SJSA1 (cell line): ENCODE measurements around the gene CAVIN3. TPM values are rescaled to one million over a fixed set of nuclear protein-coding genes. Genes with fewer than 3 reads are reported as not detected.
"Not testable (repeated sequence)": the region's sequence is repeated elsewhere in the genome, so short reads cannot be mapped to it uniquely, and the experiment has no call there.

ENCODE experiments used
- DNase-seq, 2 experiments: peaks; one replicate each; pipeline ENCODE4 v3.0.0-alpha.2; 2015 to 2020; ENCODE audit warnings: low spot score in 2 of 2, low read depth in 1 of 2
- H3K27ac ChIP-seq: fragments of 250-450 bp; sonication (Bioruptor Pico); 2 replicates; pipeline ENCODE4 v1.5.1; 2020; ENCODE audit warnings: mild to moderate bottlenecking, moderate library complexity
- H3K27me3 ChIP-seq: fragments of 250-450 bp; sonication (Bioruptor Pico); replicated peaks from 2 replicates; pipeline ENCODE4 v1.5.1; 2020; ENCODE audit warnings: mild to moderate bottlenecking, moderate library complexity
- H3K36me3 ChIP-seq: fragments of 250-450 bp; sonication (Bioruptor Pico); 2 replicates; pipeline ENCODE4 v1.5.1; 2020; ENCODE audit warnings: mild to moderate bottlenecking
- H3K4me1 ChIP-seq: fragments of 250-450 bp; sonication (Bioruptor Pico); replicated peaks from 2 replicates; pipeline ENCODE4 v1.6.1; 2021; ENCODE audit warnings: mild to moderate bottlenecking
- H3K4me3 ChIP-seq: fragments of 250-450 bp; sonication (Bioruptor Pico); 2 replicates; pipeline ENCODE4 v1.5.1; 2020; ENCODE audit warnings: mild to moderate bottlenecking
- H3K9me3 ChIP-seq: fragments of 250-450 bp; sonication (Bioruptor Pico); replicated peaks from 2 replicates; pipeline ENCODE4 v1.5.1; 2020; ENCODE audit warnings: mild to moderate bottlenecking
- total RNA-seq: library from RNA; depleted of rRNA; stranded (reverse); fragments of >200 nt; shearing (Covaris generic); gene quantifications from 2 replicates; pipeline ENCODE4 v1.2.3, GENCODE V29; 2014

Gene CAVIN3
- total RNA-seq, 1 experiment from 2014 or later: 174 TPM

DNA sequence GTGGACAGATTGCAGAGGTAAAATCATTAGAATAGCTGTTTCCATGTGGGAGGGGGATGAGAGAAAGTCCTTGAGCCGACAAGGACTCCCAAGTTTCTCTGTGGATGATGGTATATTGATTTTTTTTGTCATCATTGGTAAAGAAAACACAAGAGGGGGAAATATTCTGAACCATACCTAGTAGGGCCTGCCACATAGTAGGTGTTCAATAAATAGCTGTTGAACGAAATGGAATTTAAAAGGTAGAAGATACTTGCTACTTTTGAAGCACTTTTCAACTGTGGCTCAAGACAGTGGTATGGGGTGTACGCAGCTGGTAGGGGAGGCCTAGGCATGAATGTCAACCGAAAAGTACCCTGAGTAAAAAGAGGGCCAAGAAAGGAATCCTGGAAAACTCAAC is 2.1 kb downstream of the CAVIN3 start:
- Histone ChIP-seq H3K36me3 (peaks cover 16% of the 10 kb centered on the region), H3K27me3 (no peaks in the 10 kb centered on the region), H3K4me3 (no peak overlapping the region), H3K9me3 (no peaks in the 10 kb centered on the region), H3K27ac (no peak overlapping the region), H3K4me1 (peaks cover 34% of the 10 kb centered on the region)
- no peak for DNase-seq

DNA sequence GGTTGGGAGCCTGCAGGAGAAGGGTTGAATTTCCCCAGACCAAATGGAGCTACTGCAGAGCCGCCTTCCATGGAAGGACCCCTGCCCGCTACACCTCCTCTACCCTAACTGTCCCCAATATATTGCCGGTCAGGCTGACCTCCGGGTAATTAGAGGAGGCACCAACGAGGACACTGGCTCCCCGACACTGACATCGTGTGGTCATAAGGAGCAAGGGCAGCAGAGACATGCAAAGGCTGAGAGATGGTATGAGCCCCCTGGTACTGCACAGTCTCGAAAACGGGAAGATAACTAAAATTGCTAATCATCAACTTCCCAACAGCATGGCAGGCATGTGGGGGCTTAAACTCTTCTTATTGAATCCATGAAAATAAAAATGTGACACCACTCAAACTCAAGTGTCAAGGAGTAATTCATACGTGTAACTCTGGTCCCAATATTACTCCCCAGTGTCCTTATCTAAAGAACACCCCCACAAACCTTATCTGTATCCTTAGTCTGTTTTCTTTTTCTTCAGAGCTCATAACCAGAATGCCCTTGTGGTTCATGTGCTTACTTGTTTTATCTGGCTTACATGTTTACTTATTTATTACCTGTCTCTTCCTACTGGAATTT is 4.4 kb downstream of the CAVIN3 start:
- Histone ChIP-seq H3K36me3 (peaks cover 16% of the 10 kb centered on the region), H3K27ac (no peak overlapping the region), H3K4me3 (no peak overlapping the region), H3K4me1 (peaks cover 19% of the 10 kb centered on the region), H3K27me3 (no peaks in the 10 kb centered on the region), H3K9me3 (no peaks in the 10 kb centered on the region)
- DNase-seq: peak; percentile 23 to 46

DNA sequence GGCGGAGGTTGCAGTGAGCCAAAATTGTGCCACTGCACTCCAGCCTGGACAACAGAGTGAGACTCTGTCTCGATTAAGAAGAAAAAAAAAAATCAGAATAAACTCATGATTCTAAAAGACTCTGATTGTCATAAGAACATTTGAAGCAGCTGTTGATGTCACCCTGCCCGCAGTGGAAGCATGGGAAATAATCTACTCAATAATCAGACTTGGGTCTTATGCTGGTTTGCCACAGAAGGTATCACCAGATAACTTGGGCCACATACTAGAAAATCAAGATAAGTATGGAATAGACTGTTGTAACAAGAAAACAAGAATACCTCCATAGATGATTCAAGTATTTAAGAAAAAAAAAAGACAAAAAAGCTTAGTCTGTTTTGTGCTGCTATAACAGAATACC is 8.2 kb downstream of the CAVIN3 start:
- H3K36me3 ChIP-seq: no peaks in the 10 kb centered on the region
- H3K4me1 ChIP-seq: no peaks in the 10 kb centered on the region; the same call in 1 of the 2 replicates
- no peaks in the 10 kb centered on the region for H3K9me3 ChIP-seq
- no peak overlapping the region for H3K4me3 ChIP-seq
- no peak for DNase-seq
- H3K27ac ChIP-seq: no peak overlapping the region
- H3K27me3 ChIP-seq: no peaks in the 10 kb centered on the region

DNA sequence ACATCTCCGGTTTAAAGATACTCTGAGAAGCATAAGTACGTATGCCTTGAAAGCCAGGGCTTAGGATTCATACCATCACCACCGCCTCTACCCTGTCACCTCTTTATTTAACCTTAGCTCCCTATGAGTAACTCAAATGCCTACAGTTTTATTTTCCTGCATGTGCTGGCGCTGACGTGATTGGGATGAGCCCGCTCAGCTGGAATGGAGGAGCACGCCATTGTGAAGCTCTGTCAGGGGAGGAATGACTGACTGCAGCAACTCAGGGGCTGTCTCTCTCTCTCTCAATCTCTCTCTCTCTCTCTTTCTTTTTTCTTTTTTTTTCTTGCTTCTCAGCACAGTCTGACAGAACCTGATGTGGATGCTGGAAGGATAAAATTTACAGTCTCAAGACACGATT is 12.4 kb downstream of the CAVIN3 start:
- Histone ChIP-seq H3K9me3 (no peaks in the 10 kb centered on the region), H3K4me3 (no peak overlapping the region), H3K4me1 (no peaks in the 10 kb centered on the region), H3K36me3 (no peaks in the 10 kb centered on the region), H3K27me3 (no peaks in the 10 kb centered on the region), H3K27ac (no peak overlapping the region)
- no peak for DNase-seq

DNA sequence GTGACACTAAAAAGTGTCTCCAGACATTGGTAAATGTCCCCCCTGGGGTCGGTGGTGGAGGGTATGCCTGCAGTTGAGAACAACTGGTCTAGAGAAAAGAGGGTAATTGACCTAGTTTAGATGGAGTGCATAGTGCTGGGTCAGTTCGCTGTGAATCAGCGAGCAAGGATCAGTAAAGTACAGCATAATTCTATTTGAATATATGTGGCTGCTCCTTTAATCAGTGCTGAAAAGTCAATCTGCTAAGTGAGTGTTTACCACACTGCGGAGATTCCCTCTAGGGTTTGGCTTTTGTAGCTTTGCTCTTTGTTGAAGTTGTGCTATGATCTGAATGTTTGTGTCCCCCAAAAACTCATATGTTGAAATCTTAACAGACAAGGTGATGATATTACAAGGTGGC is 15.0 kb downstream of the CAVIN3 start:
- no peaks in the 10 kb centered on the region for H3K27me3 ChIP-seq
- H3K4me3 ChIP-seq: no peak overlapping the region
- H3K27ac ChIP-seq: no peak overlapping the region
- no peak for DNase-seq
- H3K36me3 ChIP-seq: no peaks in the 10 kb centered on the region
- H3K9me3 ChIP-seq: no peaks in the 10 kb centered on the region
- H3K4me1 ChIP-seq: peaks cover 4% of the 10 kb centered on the region

DNA sequence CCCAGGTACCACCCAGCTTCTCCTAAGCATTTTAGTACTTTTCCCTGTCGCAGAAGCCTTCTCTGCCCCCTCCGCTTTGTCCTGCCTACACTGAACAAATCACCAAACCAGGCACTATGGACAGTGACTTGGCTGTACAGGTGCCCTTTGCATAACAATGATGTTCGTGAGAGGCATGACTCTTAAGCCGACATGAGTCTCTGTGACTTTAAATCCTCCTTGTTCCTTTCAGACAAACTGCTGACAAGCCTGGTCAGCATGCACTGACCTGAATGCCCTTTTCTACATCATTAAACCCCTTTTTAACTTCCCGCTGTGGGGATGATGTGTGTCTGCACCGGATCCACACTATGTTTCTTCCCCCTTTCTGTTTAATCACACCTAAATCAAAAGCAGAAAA is 16.6 kb downstream of the CAVIN3 start:
- Histone ChIP-seq H3K9me3 (no peaks in the 10 kb centered on the region), H3K4me1 (peaks cover 10% of the 10 kb centered on the region), H3K36me3 (no peaks in the 10 kb centered on the region), H3K27ac (no peak overlapping the region), H3K27me3 (no peaks in the 10 kb centered on the region), H3K4me3 (no peak overlapping the region)
- no peak for DNase-seq

DNA sequence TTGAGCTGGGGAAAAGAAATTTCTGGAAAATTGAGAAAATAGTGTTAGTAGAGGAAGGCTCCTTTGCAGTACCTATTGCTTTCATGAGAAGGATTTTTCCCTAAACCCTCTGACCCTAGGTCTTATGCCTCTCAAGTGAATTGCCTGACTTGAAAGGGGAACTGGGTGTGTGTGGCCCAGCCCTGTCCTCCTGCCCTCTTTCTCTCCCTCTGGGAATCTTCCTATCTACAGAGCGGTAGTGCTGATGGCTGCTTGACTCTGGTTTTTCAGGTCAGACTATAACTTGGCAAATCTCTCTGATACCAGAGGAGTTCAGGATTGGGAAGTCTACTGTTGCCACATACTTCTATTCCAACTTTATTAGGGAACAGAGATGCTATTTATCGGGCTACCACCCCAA is 19.2 kb downstream of the CAVIN3 start:
- no peak overlapping the region for H3K4me3 ChIP-seq
- peaks cover 10% of the 10 kb centered on the region for H3K4me1 ChIP-seq
- no peaks in the 10 kb centered on the region for H3K9me3 ChIP-seq
- H3K27ac ChIP-seq: peak overlapping the region; percentile 13; the same call in 1 of the 2 replicates
- H3K27me3 ChIP-seq: no peaks in the 10 kb centered on the region
- DNase-seq: no peak
- no peaks in the 10 kb centered on the region for H3K36me3 ChIP-seq

DNA sequence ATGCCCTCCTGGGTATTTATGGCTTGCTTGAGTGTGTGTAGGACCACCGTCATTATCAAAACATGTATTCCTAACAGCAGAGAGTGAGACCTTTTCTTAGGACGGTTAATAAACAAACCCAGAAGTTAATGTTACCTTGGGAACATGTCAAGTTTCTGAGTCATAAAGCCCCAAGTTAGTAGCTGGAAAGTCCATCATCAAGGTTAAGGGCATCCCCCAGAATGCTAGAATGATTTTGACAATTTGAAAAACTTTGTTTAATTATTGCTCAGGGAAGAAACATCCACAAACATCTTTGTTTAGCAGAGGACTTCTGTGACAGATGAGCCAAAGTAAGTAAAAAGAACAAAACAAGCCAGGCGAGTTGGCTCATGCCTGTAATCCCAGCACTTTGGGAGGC is 20.0 kb downstream of the CAVIN3 start:
- Histone ChIP-seq H3K36me3 (no peaks in the 10 kb centered on the region), H3K4me3 (no peak overlapping the region), H3K4me1 (peaks cover 10% of the 10 kb centered on the region), H3K27me3 (no peaks in the 10 kb centered on the region), H3K27ac (peak overlapping the region; percentile 31; the same call in 1 of the 2 replicates), H3K9me3 (no peaks in the 10 kb centered on the region)
- DNase-seq: peak in 1 of 2 experiments; percentile 52

DNA sequence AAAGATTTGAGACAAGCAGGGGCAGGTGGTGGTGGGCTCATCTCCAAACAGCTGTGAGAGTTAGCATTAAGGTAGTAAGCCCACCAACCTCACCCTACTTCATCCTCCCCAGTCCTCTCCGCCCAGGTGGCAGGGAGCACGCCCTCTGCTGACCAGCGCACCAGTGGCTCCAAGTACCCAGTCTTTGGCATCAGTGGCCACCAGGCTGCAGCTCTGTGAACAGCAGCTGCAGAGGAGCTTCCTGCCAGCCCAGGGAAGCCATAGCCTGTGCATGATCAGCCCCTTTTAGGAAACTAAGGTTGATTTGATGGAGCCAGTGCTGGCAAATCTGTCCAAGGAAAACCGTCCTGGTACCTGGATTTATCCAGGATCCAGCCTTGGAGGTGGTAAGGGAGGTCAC is 21.7 kb downstream of the CAVIN3 start:
- H3K4me3 ChIP-seq: no peak overlapping the region
- H3K36me3 ChIP-seq: no peaks in the 10 kb centered on the region
- H3K27ac ChIP-seq: no peak overlapping the region
- H3K27me3 ChIP-seq: no peaks in the 10 kb centered on the region
- peak; percentile 4 to 42 for DNase-seq
- H3K4me1 ChIP-seq: peaks cover 10% of the 10 kb centered on the region
- no peaks in the 10 kb centered on the region for H3K9me3 ChIP-seq

DNA sequence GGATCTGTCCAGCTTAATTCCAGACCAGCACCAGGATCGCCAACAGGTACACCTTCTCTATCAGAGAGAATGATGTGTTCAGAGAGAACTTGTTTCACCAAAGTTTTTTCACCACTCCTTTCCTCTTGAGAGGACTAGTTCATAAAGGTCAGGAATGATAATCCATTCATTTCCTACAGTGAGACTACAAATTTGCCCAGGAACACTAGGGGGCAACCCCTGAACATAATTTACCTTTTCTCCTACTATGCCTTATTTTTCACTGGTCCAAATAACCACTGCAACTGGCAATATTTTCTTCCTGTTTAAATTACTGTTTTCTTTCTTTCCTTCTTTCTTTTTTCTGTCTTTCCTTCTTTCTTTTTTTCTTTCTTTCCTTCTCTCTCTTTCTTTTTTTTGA is 22.5 kb downstream of the CAVIN3 start:
- peak in 1 of 2 experiments; percentile 2 for DNase-seq
- no peaks in the 10 kb centered on the region for H3K36me3 ChIP-seq
- no peaks in the 10 kb centered on the region for H3K27me3 ChIP-seq
- no peak overlapping the region for H3K27ac ChIP-seq
- H3K9me3 ChIP-seq: no peaks in the 10 kb centered on the region
- H3K4me3 ChIP-seq: no peak overlapping the region
- peaks cover 10% of the 10 kb centered on the region for H3K4me1 ChIP-seq

DNA sequence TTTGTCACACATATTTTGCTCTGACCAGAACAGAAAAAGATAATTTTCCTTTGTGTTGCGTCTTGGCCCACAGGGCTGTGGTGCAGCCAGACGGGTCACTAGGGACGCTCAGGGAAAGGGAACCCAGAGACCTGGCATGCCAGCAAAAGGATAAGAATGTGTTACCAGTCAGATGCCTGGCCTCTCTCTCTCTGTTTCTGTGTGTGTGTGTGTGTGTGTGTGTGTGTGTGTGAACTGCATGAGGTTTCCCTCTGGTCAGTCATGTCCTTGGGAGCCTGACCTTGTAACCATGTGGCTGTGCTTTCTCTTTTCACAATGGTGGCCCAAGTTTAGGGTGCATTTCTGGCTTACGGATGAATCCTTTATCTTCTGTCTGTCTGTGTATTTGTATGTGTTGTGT is 35.3 kb downstream of the CAVIN3 start:
- Histone ChIP-seq H3K27me3 (no peaks in the 10 kb centered on the region), H3K27ac (no peak overlapping the region), H3K36me3 (no peaks in the 10 kb centered on the region), H3K9me3 (no peaks in the 10 kb centered on the region), H3K4me1 (no peaks in the 10 kb centered on the region), H3K4me3 (no peak overlapping the region)
- no peak for DNase-seq

DNA sequence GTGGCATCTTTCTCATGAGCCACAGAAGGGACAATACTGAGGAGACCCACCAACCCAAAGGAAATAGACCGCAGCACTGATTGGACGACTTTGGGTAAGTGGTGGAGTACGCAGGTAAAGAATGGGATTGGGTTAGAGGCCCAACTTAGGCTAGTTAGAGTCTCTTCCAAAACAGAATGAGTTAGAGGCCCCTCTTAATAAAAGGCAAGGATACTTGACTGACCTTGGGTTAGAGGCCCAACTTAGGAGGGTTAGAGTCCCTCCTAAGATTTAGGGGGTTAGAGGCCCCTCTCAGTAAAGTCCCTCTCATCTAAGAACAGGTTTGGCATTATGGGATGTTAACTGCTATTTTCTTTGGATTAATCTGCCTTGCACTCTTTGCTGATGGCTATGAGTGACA is 36.1 kb downstream of the CAVIN3 start:
- no peaks in the 10 kb centered on the region for H3K9me3 ChIP-seq
- no peaks in the 10 kb centered on the region for H3K27me3 ChIP-seq
- H3K27ac ChIP-seq: no peak overlapping the region
- no peaks in the 10 kb centered on the region for H3K36me3 ChIP-seq
- no peak for DNase-seq
- H3K4me3 ChIP-seq: no peak overlapping the region
- no peaks in the 10 kb centered on the region for H3K4me1 ChIP-seq

DNA sequence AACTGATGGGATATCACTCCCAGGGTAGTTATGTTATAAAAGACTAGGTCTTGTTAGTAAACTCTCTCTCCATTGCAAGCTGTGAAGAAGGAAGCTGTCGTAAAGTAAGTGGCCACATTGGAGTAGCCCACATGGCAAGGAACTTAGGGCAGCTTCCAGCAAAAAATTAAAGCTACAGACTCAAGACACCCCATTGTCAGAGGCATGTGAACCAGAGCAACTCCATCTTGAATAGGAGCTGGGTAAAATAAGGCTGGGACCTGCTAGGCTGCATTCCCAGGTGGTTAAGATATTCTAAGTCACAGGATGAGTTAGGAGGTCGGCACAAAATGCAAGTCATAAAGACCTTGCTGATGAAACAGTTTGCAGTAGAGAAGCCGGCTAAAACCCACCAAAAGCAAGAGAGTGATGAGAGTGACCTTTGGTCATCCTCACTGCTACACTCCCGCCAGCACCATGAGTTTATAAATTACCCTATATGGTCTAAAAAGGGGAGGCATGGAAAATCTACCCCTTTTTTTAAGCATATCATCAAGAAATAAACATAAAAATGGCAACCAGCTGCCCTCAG is 36.8 kb downstream of the CAVIN3 start:
- DNase-seq: no peak
- H3K9me3 ChIP-seq: no peaks in the 10 kb centered on the region
- H3K27me3 ChIP-seq: no peaks in the 10 kb centered on the region
- H3K4me3 ChIP-seq: no peak overlapping the region
- H3K36me3 ChIP-seq: no peaks in the 10 kb centered on the region
- no peak overlapping the region for H3K27ac ChIP-seq
- H3K4me1 ChIP-seq: no peaks in the 10 kb centered on the region

DNA sequence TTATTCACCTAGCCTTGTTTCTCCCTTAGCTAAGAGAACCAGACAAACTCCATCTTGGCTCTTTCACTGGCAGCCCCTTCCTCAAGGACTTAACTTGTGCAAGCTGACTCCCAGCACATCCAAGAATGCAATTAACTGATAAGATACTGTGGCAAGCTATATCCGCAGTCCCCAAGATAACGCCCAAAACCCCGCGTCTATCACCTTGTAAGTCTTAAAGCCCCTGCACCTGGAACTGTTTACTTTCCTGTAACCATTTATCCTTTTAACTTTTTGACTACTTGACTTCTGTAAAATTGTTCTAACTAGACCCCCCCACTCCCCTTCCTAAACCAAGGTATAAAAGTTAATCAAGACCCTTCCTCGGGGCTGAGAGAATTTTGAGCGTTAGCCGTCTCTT is 39.5 kb downstream of the CAVIN3 start:
- H3K4me1 ChIP-seq, H3K36me3 ChIP-seq, DNase-seq, H3K4me3 ChIP-seq, H3K9me3 ChIP-seq, H3K27ac ChIP-seq, H3K27me3 ChIP-seq: not testable (repeated sequence)

DNA sequence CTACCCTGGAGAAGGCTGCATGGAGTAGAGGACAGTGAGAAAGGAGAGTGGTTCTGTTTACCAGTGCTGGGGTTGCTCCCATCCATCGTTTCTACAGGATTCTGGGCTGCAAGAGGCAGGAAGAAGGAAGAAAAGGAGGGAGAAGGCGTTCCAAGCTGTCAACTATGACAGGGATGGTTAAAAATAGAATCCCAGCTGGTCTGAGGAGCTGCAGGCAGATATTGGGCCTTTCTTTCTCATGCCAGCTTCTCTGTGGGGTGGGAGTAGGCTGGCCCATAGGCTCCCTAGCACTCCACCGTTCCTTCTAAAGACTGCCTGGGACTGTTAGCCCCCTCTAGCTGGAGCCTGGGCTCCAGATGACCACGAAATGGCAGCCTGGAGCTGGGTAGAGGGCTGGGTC is 47.1 kb downstream of the CAVIN3 start:
- Histone ChIP-seq H3K36me3 (no peaks in the 10 kb centered on the region), H3K9me3 (no peaks in the 10 kb centered on the region), H3K4me1 (no peaks in the 10 kb centered on the region), H3K27ac (no peak overlapping the region), H3K4me3 (no peak overlapping the region), H3K27me3 (no peaks in the 10 kb centered on the region)
- DNase-seq: no peak
